Chondrocyte (in vitro differentiated cells): Measurements from ENCODE around the gene REN. TPM values are rescaled to one million over a fixed set of nuclear protein-coding genes. Genes with fewer than 3 reads are reported as not detected.

ENCODE experiments used
- DNase-seq: peaks from one replicate; pipeline ENCODE4 v3.0.0; 2021; ENCODE audit warnings: mixed read lengths, low spot score
- H3K27ac Mint-ChIP-seq: one replicate; pipeline ENCODE4 v1.8.0; 2021; ENCODE audit warnings: mild to moderate bottlenecking, moderate library complexity, mixed read lengths; ENCODE audit not compliant: unreplicated experiment
- H3K27me3 Mint-ChIP-seq: 2 replicates; pipeline ENCODE4 v1.8.0; 2021; ENCODE audit warnings: low read depth, mixed read lengths
- H3K36me3 Mint-ChIP-seq: 2 replicates; pipeline ENCODE4 v1.8.0; 2021; ENCODE audit warnings: low read depth, mixed read lengths
- H3K4me1 Mint-ChIP-seq: 2 replicates; pipeline ENCODE4 v1.8.0; 2021; ENCODE audit warnings: low read depth, mild to moderate bottlenecking, mixed read lengths
- H3K4me3 Mint-ChIP-seq: one replicate; pipeline ENCODE4 v1.8.0; 2021; ENCODE audit warnings: mild to moderate bottlenecking, moderate library complexity, mixed read lengths; ENCODE audit not compliant: unreplicated experiment
- H3K9me3 Mint-ChIP-seq: 2 replicates; pipeline ENCODE4 v1.8.0; 2021; ENCODE audit warnings: low read depth, mixed read lengths
- total RNA-seq: library from RNA; stranded (reverse); gene quantifications from 3 replicates; pipeline ENCODE4 v1.2.1, GENCODE V29; 2021
- TF ChIP-seq, protein P1 (sequence below): fragments of 200-600 bp; sonication (generic); IDR thresholded peaks from 2 replicates; pipeline ENCODE4 v1.5.0; 2021; ENCODE audit warnings: antibody characterized with exemption, mild to moderate bottlenecking, moderate library complexity

Gene REN
- total RNA-seq, 1 donor from 2014 or later: not detected

DNA sequence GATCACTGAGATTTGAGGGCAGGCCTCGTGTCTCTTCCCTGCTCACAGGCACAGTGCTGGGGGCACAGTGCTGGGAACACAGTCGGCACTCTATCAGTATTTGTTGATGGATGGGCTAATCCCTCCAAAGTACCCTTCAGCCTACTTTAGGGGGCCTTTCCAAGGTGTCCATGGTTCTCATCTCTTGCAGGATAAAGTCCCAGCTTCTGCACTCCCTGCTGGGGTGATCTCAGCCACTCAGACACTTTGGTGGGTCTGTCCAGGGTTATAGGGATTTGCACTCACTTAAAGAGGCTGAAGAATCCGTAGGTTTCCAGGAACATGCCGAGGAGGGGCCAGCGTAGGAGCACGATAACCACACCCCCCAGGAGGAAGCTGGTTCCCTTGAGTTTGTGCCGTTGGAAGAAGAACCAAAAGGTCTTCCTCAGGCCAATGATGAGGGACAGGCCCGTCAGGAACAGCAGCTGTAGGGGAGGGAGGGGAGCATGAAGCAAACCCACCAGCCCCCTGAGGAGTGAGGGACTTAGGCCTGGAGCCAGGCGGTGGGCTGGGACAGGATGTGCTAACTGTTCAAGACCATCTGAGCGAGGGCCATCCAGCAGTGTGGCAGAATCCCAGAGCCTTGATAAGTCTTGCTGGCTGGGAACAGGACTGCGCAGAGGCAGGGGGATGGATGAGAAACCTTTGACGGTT is 35.4 kb upstream of the REN start:
- no peak for DNase-seq
- TF ChIP-seq, protein P1, sequence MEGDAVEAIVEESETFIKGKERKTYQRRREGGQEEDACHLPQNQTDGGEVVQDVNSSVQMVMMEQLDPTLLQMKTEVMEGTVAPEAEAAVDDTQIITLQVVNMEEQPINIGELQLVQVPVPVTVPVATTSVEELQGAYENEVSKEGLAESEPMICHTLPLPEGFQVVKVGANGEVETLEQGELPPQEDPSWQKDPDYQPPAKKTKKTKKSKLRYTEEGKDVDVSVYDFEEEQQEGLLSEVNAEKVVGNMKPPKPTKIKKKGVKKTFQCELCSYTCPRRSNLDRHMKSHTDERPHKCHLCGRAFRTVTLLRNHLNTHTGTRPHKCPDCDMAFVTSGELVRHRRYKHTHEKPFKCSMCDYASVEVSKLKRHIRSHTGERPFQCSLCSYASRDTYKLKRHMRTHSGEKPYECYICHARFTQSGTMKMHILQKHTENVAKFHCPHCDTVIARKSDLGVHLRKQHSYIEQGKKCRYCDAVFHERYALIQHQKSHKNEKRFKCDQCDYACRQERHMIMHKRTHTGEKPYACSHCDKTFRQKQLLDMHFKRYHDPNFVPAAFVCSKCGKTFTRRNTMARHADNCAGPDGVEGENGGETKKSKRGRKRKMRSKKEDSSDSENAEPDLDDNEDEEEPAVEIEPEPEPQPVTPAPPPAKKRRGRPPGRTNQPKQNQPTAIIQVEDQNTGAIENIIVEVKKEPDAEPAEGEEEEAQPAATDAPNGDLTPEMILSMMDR: no peak
- peaks cover 9% of the 10 kb centered on the region for H3K4me1 Mint-ChIP-seq
- no peaks in the 10 kb centered on the region for H3K9me3 Mint-ChIP-seq
- no peak overlapping the region for H3K4me3 Mint-ChIP-seq
- no peaks in the 10 kb centered on the region for H3K36me3 Mint-ChIP-seq
- peaks cover 33% of the 10 kb centered on the region for H3K27me3 Mint-ChIP-seq
- no peak overlapping the region for H3K27ac Mint-ChIP-seq

DNA sequence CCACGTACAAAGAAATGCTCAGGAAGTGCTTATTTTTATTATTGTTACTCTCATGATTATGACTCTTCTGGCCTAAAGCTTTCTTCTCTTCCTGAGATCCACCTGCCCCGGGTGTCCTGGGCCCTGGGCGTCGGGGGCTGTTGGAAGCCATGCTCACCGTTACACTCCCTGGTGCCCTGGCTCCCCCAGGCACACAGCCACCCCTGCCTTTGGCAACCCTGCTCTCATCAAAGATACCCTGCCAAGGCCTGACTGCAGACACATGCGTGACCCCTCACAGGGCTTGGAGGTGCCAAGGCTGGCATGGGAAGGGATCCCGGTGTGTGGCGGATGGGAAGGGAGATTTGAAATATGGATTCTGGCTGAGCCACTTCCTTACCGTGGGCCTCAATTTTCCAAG is 33.4 kb upstream of the REN start:
- Mint-ChIP-seq H3K9me3 (no peaks in the 10 kb centered on the region), H3K4me3 (no peak overlapping the region), H3K4me1 (peaks cover 22% of the 10 kb centered on the region), H3K36me3 (no peaks in the 10 kb centered on the region), H3K27ac (no peak overlapping the region), H3K27me3 (peaks cover 16% of the 10 kb centered on the region)
- no peak for DNase-seq
- TF ChIP-seq, protein P1: no peak

DNA sequence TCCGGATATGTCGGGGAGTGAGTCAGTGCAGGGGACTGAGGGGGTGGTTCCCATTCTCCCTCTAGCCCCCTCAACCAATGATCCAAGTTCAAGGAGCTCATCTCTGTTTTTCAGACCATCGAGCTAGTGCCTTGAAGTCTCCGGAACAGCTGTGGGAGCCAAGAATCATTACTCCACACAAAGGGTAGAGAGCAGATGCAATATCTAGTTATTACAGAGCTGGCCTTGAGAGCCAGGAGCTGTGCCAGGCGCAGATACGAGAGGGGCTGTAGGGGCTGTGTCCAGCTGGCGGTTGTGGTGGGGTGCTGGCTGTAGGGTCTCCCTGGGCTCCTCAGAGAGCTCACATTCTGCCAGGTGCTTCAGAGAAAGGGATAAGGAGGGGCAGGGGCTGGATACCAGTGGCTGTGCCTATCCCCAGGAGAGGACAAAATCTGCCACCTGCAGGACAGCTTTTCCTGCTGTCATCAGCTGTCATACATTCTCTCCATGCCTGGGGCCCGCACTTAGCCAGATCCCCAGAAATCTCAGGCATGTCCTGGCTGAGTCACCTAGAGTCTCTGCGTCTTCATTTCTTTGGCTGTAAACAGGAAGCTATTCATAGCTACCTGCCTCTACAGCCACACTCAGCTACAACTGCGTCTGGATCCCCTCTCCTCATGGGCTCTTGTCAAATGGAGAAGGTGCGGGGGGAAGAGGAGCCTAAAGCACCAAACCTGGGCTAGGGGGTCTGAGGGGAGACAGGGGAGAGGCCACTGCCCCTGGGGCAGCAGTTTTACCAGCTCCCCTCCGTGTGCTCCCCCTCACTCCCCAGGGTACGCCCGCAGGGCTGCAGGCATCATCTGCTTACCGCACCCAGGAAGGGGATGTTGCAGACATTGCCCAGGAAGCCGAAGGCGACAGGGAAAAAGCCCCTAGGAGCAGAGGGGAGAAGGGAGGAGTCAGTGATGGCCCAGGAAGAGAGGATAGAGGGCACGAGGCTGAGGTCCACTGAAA is 32.5 kb upstream of the REN start:
- Mint-ChIP-seq H3K4me3 (no peak overlapping the region), H3K36me3 (no peaks in the 10 kb centered on the region), H3K27ac (no peak overlapping the region), H3K9me3 (no peaks in the 10 kb centered on the region), H3K27me3 (peaks cover 6% of the 10 kb centered on the region), H3K4me1 (peaks cover 22% of the 10 kb centered on the region)
- no peak for DNase-seq
- TF ChIP-seq, protein P1: peak; percentile 27

DNA sequence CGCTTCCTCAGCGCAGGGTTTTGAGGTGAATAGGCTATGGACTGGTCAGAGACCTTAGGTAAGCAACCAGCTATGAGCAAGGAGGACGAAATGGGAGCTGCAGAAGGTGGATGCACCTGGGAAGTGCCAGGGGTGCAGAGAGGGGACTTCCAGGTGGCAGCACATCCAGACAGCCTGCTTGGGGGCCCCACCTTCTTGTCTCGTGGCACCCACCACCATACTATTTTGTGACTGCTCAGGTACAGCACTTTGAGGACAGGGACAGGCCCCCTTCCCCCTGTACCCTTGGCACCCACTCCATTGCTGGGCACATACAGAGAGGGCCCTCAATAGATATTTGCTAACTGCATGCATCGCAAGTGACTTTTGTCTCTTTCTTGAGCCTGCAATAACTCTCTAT is 30.9 kb upstream of the REN start:
- no peak overlapping the region for H3K27ac Mint-ChIP-seq
- peaks cover 7% of the 10 kb centered on the region for H3K27me3 Mint-ChIP-seq
- H3K4me1 Mint-ChIP-seq: peaks cover 22% of the 10 kb centered on the region
- no peak overlapping the region for H3K4me3 Mint-ChIP-seq
- no peaks in the 10 kb centered on the region for H3K36me3 Mint-ChIP-seq
- no peak for DNase-seq
- no peaks in the 10 kb centered on the region for H3K9me3 Mint-ChIP-seq
- TF ChIP-seq, protein P1: no peak

DNA sequence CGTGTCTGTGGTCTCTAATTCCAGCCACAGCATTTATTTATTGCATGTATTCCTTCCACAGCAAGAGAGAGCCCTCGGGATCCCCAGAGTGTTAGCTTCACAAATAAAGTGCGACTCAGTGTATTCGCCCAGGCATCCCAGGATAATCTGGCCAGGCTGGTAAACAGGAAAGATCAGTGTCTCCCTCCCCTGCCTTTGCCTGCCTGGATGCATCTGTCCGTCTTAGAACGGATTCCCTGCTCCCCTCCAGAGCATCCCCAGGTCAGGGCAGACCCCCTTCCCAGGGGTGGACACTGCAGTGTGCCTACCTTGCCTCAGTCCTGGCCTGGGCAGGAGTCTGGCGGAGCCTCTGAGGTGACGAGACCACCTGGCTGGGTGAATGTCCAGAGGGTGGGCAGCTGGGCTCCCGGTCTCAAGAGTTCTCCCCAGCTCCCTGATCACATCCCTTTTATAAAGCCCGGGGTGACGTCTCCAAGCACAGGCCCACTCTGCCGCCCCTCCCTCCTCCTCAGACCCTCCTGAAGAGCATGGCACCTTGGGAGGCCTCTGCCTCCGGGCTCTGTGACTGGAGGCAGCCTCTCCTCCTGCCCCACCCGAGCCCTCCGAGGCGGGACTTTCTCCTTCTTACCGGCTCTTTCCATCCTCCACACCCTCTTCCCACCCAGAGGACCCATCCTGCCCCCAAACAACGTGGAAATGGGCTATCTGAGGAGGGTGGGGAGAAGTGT is 30.1 kb upstream of the REN start, which contains the start of gene KISS1:
Gene KISS1 (minus strand): TSS at position 424 of the 728 bp plus-strand sequence. CDS start 3,615 bp downstream, outside the sequence.
- H3K4me1 Mint-ChIP-seq: peaks cover 22% of the 10 kb centered on the region
- TF ChIP-seq, protein P1: no peak
- H3K9me3 Mint-ChIP-seq: no peaks in the 10 kb centered on the region
- H3K27me3 Mint-ChIP-seq: peaks cover 10% of the 10 kb centered on the region
- H3K36me3 Mint-ChIP-seq: no peaks in the 10 kb centered on the region
- H3K4me3 Mint-ChIP-seq: no peak within 1 kb of the TSS
- H3K27ac Mint-ChIP-seq: peak within 1 kb of the TSS; percentile 59
- DNase-seq: no peak
